Activated CD4-positive, alpha-beta T cell treated with anti-CD3 and anti-CD28 coated beads, Interleukin-2, amount 50 U/mL, for 48 hours (primary cell): ENCODE measurements around the gene TUBAL3.

Source experiments
- DNase-seq, 2 experiments: peaks; one replicate each; pipeline ENCODE4 v3.0.0-alpha.2; 2020

TUBAL3 gene

GRCh38 chr10:5373891-5374611 lies 30.6 kb downstream of the TUBAL3 start:
- no peak for DNase-seq

DNA sequence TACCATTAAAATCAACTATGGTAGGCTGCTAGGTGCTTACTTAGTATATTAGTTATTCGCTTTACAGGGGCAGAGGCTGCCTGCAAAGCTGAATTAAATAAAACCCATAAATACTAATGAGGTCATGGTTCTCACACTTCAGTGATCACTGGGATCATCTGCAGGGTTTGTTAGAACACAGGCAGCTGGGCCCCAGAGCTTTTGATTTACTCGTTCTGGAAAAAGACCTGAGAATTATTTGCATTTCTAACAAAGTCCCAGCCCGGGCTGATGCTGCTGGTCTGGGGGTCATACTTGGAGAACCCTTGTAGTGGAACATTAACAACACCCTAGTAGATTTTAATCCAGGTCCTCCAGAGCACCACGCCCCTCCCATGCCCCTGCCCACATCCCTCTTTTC lies 31.3 kb downstream of the TUBAL3 start:
- no peak for DNase-seq

DNA sequence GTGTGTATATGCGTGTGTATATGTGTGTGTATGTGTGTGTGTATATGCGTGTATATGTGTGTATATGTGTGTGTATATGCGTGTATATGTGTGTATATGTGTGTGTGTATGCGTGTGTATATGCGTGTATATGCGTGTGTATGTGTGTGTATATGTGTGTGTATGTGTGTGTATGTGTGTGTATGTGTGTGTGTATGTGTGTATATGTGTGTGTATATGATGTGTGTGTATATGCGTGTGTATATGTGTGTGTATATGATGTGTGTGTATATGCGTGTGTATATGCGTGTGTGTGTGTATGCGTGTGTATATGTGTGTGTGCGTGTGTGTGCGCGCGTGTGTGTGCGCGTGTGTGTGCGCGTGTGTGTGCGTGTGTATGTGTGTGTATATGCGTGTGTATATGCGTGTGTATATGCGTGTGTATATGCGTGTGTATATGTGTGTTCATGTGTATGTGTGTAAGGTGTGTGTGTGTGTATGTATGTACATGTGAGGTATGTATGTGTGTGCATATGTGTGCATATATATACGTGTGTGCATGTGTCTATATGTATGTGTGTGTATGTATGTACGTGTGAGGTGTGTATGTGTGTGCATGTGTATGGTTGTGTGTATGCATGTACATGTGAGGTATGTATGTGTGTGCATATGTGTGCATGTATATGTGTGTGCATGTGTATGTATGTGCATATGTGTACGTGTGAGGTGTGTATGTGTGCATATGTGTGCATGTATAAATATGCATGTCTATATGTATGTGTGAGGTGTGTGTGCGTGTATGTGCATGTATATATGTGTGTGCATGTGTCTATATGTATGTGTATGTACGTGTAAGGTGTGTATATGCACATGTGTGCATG lies 33.9 kb downstream of the TUBAL3 start:
- DNase-seq = no peak

- DNase-seq = no peak
Observed at GRCh38 chr10:5369362-5370158, 35.1 kb downstream of the TUBAL3 start.

GRCh38 chr10:5365928-5366327 lies 38.7 kb downstream of the TUBAL3 start:
- no peak for DNase-seq

GRCh38 chr10:5364890-5365338 lies 39.7 kb downstream of the TUBAL3 start, which contains the start of gene UCN3:
UCN3 (plus strand) TSS chr10:5364966; CDS start chr10:5373721, 8,755 bp downstream.
- no peak for DNase-seq

DNA sequence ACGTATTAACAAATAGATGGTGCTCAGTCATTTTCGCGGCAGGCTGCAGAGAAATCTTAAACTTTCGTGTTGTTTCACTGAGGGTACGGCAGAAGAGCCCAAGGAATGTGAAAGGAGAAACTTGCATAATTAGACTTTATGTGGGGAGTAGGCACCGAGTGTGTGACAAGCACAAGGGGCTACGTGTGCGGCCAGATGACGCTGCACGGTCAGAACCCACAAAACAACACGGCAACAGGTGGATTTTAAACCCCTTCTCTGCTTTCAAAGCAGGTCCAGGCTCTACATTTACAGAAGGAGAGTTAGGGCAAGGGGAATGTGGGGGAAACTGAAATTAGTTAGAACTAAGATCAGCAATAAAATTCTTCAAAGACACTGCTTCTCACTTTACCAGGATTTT lies 40.3 kb downstream of the TUBAL3 start:
- no peak for DNase-seq

GRCh38 chr10:5362873-5363272 lies 41.8 kb downstream of the TUBAL3 start:
- DNase-seq = no peak

- no peak for DNase-seq
Observed at GRCh38 chr10:5361966-5362365, 42.7 kb downstream of the TUBAL3 start.

GRCh38 chr10:5360318-5360915 lies 44.2 kb downstream of the TUBAL3 start:
- DNase-seq = no peak

DNA sequence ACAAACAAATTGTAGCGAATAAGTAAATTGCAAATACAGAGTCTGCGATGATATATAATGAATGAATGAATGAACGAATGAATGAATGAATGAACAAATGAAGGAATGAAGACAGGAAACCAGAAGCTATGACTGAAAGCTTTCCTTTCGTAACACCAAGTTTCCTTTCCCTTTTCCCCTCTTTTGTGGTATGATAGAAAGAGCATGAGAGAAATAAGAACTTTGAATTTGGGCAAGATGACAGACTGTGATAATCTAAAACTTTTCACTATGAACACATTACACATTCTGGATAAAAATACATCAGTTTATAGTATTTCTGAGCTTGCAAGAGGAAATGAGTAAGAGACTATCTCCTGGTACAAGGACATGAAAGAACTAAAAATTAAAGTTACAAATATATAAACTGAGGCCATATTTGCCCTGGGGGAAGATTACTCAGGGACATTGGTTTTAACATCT lies 48.3 kb downstream of the TUBAL3 start:
- DNase-seq = no peak

DNA sequence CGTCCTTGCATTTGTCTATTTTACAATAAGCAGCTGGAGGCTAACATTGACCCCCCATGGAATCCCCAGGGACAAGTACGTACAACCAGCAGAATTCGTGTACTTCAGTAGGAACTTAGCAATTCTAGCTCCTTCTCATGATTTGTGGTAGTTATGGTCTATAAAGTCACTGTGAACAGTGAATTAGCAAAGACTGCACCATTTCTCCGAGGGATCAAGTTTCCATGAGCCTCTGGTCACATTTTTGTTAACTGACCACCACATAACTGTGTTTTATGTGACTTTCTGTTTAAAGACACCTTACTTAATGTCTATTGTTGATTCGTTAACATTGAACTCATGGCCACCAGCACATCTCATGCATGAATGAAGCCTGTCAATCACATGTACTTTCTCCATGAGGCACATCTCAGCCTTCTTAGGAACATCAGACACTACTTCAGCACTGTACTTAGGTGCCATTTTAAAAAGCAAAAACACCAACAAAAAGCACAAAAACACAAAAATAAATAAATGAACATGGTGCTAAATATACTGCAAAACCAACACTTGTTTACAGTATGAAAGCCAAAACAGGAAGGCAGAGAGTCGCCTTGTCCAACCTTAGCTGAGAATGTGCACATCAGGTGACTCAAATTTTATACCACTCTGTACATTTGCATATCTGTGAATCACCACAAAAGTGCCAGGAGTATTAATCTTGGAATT lies 48.9 kb downstream of the TUBAL3 start:
- no peak for DNase-seq

DNA sequence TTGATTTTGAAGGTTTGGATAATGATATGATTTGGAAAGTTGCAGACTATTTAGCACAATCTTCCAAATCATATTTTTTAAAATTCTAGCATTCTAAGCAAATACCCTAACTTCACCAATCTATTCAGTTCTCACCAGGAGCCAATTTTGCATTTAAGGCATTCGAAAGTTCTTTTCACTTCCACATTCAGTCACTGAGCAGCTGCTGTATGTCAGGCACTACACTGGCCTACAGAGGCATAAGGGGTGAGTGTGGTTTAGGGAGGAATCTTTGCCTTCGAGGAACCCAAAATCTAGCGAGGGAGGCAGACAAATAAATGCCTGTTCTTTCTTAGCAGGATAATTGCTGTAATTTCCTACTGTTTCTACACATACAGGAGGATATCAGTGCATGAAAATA lies 50.6 kb downstream of the TUBAL3 start:
- no peak for DNase-seq

DNA sequence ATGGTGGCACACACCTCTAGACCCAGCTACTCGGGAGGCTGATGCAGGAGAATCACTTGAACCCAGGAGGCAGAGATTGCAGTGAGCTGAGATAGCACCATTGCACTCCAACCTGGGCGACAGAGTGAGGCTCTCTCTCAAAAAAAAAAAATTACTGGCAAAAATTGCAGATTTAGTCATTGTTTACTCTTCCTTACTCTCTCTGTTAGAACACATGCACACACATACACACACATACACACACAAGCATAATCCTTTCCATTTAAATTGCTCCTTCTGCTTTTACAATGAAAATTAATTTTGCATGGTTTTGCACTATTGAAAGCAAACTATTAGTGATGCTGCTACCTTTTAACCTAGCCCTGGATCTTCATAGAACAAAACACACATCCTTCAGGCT lies 55.3 kb downstream of the TUBAL3 start:
- DNase-seq = no peak

GRCh38 chr10:5346881-5347280 lies 57.7 kb downstream of the TUBAL3 start:
- DNase-seq = no peak

- no peak for DNase-seq
Observed at GRCh38 chr10:5344746-5345145, 59.9 kb downstream of the TUBAL3 start.

DNA sequence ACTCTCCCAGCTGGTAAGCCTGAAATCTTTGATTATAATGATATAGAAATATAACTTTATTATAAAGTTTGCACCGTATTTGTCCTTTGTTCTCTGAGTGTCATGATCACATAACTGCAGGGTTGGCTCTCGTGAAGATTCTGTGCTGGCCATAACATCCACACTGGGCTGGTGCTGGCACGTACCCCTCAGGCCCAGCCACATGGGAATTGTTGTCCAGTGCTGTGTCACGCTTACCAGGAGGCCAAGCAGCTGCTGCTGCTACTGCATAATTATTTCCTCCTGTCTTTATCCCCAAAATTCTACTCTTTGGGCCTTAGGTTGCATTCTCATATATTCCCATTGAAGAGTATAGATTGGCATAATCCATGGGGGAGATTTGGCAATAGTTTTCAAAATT lies 60.6 kb downstream of the TUBAL3 start:
- no peak for DNase-seq

DNA sequence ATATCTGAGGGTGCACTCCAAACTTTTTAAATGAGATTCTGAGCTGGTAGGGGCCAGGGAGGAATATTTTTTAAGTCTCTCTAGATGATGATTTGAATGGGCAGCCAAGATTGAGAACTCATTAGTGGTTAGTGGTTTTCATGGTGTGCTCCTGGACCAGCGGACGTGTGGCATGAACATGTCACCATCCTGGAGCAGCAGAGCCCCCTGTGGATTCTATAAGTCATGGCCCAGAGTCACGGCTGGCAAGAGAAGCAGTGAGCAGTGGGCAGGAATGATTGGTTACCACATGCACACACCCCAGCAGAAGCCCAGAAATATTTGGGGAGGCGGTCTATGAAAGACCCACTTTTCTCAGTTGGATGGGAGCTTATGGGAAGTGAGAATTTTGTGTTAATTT lies 61.1 kb downstream of the TUBAL3 start:
- DNase-seq = no peak
